ENCODE measurements around the gene PSMB5. TPM values are rescaled to one million over a fixed set of nuclear protein-coding genes. Genes with fewer than 3 reads are reported as not detected.

The PSMB5 gene
- total and polyA plus RNA-seq, 2 of the 13 experiments (the other 11 are each of a cell fraction or from before 2014, with no cell fraction given), result 705 to 871 TPM

DNA sequence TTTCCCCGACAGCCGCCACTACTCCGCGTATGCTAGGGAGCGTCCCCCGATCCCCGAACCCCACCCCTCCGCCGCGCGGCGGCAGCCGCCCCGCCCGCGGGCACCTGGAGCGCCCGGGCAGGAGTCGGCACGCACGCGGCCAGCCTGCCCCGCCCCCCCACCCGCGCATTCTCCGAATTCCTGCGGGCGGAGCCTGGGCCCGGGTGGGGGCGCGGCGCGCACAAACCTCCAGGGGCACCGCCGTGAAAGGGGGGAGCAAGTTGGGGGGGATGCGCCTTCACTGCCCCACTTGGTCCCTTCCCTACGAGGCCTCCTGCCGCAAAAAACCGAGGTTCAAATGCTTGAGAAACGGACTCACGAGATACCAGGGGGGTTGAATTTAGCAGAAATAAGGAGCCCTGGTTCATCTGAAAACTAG is 54.0 kb downstream of the PSMB5 start (continued):
- peak; percentile 60; the same call in 1 of the 2 replicates for TF ChIP-seq ZNF101 (CRISPR knock-in tag; IDR thresholded peaks at IDR 0.05; ENCODE audit: borderline replicate concordance, low read depth)
- TF ChIP-seq, protein P1, sequence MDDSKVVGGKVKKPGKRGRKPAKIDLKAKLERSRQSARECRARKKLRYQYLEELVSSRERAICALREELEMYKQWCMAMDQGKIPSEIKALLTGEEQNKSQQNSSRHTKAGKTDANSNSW (CRISPR knock-in tag; IDR thresholded peaks at IDR 0.05; ENCODE audit: borderline replicate concordance), result no peak
- TF ChIP-seq TAF1 (CRISPR knock-in tag; IDR thresholded peaks at IDR 0.05), result peak; percentile 71
- TF ChIP-seq SKI (IDR thresholded peaks at IDR 0.05; ENCODE audit: partially characterized antibody), result peak; percentile 31
- no peak for TF ChIP-seq FOXO1 (CRISPR knock-in tag; IDR thresholded peaks at IDR 0.05)
- TF ChIP-seq ZNF747 (CRISPR knock-in tag; IDR thresholded peaks at IDR 0.05; ENCODE audit: borderline replicate concordance), result no peak
- TF ChIP-seq FUBP1 (CRISPR knock-in tag; IDR thresholded peaks at IDR 0.05; ENCODE audit: borderline replicate concordance), result 0 out of 2 replicates have a peak, but pooled peaks have one; percentile 67
- 0 out of 2 replicates have a peak, but pooled peaks have one; percentile 3 for TF ChIP-seq ETV6 (CRISPR knock-in tag; conservative IDR thresholded peaks at IDR 0.05)
- TF ChIP-seq ZNF883 (CRISPR knock-in tag; IDR thresholded peaks at IDR 0.05; ENCODE audit: not compliant biosample characterization), result no peak
- peak; percentile 61; the same call in 1 of the 2 replicates for TF ChIP-seq HDAC2 (CRISPR knock-in tag; IDR thresholded peaks at IDR 0.05)
- TF ChIP-seq ZNF605 (CRISPR knock-in tag; IDR thresholded peaks at IDR 0.05), result no peak
- TF ChIP-seq ZNF12 (CRISPR knock-in tag; IDR thresholded peaks at IDR 0.05), result no peak
- TF ChIP-seq ZNF34 (CRISPR knock-in tag; IDR thresholded peaks at IDR 0.05; ENCODE audit: borderline replicate concordance), result no peak
- TF ChIP-seq, protein P2, sequence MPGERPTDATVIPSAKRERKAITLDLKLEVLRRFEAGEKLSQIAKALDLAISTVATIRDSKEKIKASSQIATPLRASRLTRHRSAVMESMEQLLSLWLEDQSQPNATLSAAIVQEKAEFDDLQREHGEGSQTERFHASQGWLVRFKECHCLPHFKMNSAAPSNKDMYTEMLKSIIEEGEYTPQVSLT (CRISPR knock-in tag; IDR thresholded peaks at IDR 0.05; ENCODE audit: borderline replicate concordance, low read depth), result no peak
- TF ChIP-seq RNF219 (CRISPR knock-in tag; IDR thresholded peaks at IDR 0.05), result no peak
- TF ChIP-seq, protein P3, sequence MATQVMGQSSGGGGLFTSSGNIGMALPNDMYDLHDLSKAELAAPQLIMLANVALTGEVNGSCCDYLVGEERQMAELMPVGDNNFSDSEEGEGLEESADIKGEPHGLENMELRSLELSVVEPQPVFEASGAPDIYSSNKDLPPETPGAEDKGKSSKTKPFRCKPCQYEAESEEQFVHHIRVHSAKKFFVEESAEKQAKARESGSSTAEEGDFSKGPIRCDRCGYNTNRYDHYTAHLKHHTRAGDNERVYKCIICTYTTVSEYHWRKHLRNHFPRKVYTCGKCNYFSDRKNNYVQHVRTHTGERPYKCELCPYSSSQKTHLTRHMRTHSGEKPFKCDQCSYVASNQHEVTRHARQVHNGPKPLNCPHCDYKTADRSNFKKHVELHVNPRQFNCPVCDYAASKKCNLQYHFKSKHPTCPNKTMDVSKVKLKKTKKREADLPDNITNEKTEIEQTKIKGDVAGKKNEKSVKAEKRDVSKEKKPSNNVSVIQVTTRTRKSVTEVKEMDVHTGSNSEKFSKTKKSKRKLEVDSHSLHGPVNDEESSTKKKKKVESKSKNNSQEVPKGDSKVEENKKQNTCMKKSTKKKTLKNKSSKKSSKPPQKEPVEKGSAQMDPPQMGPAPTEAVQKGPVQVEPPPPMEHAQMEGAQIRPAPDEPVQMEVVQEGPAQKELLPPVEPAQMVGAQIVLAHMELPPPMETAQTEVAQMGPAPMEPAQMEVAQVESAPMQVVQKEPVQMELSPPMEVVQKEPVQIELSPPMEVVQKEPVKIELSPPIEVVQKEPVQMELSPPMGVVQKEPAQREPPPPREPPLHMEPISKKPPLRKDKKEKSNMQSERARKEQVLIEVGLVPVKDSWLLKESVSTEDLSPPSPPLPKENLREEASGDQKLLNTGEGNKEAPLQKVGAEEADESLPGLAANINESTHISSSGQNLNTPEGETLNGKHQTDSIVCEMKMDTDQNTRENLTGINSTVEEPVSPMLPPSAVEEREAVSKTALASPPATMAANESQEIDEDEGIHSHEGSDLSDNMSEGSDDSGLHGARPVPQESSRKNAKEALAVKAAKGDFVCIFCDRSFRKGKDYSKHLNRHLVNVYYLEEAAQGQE (IDR thresholded peaks at IDR 0.05; ENCODE audit: borderline replicate concordance in 1 of 2, low read depth in 1 of 2, low read length in 2 of 2), result peak in 1 of 2 experiments; percentile 70; a peak in 2 of 4 replicates
- peak; percentile 74; the same call in 1 of the 2 replicates for TF ChIP-seq TGIF2 (CRISPR knock-in tag; IDR thresholded peaks at IDR 0.05)
- TF ChIP-seq RBAK (CRISPR knock-in tag; IDR thresholded peaks at IDR 0.05), result no peak
- TF ChIP-seq HMG20B (CRISPR knock-in tag; conservative IDR thresholded peaks at IDR 0.05), result peak; percentile 35
